GM19395 (cell line): ENCODE data around the gene CNGA3.

Experiments
- ATAC-seq: cut with Tn5 transposase; IDR thresholded peaks from one replicate; pipeline ENCODE4 v1.9.1; 2021; ENCODE audit warnings: mild to moderate bottlenecking, moderate library complexity; ENCODE audit not compliant: unreplicated experiment

The CNGA3 gene

DNA sequence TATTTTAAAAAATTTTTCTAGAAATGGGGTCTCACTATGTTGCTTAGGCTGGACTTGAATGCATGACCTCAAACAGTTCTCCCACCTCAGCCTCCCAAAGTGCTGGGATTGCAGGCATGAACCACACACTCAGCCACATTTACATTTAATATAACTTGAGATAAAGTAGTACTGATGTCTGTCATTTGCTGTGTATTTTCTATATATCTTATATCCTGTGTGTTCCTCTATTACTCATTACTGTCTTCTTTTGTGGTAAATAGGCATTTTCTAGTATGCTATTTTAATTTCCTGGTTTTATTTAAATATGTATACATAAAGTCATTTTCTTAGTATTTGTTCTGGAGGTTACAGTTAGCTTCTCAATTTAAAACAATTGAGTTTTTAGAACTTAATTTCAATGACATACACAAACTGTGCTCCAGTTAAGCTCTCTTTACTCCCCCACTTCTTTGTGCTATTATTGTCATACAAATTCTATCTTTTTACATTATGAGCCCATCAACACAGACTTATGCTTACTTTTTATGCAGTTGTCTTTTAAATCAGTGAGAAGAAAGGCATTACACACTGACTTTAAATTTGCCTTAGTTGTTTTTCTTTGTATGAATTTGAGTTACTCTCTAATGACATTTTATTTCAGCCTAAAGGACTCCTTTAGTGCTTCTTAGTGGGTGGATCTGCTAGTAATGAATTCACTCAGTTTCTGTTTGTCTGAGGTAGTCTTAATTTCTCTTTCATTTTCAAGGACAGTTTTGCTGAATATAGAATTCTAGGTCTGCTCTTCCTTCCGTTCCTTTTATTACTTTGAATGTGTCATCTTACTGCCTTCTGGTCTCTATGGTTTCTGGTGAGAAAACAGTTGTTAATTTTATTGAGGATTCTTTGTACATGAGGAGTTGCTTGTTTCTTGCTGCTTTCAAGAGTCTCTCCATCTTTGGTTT, 92.2 kb downstream of the CNGA3 start:
- ATAC-seq: peak; percentile 98

DNA sequence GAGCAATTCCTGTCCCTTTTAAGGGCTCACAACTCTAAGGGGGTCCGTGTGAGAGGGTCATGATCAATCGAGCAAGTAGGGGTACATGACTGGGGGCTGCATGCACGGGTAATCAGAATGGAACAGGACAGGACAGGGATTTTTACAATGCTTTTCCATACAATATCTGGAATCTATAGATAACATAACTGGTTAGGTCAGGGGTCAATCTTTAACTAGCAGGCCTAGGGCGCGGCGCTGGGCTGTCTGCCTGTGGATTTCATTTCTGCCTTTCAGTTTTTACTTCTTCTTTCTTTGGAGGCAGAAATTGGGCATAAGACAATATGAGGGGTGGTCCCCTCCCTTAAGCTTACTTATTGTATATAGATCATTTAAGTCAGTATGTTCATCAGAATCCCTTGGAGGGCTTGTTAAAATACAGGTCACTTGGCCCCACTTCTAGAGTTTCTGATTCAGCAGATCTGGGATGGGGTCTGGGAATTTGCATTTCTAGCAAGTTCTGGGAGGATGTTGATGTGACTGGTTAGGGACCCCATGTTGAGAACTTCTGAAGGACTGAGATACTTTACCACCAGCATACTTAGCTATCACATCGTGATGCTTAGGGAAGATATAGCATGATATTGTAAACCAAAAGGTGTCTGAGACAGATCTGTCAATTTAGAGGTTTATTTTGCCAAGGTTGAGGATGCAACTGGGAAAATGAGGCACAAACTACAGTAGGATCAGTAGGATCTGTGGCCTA, 95.6 kb downstream of the CNGA3 start:
- ATAC-seq: no peak

DNA sequence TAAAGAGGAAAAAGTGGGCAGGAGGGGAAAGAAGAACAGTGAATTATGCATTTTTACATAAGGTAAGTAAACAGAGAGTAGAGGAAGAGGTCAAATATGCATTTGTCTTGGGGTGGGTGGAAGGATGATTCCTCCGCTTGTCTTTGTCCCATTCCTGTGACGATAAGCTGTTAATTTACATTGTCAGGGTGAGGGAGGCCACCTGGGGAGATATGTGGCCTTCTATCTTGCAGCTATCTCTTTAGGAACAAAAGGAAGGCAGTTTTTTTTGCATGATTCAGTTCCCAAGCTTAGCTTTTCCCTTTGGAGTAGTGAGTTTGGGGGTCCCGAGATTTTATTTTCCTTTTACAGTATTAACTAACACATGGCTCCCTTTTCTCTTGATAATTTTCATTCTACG, 96.2 kb downstream of the CNGA3 start:
- ATAC-seq: no peak

DNA sequence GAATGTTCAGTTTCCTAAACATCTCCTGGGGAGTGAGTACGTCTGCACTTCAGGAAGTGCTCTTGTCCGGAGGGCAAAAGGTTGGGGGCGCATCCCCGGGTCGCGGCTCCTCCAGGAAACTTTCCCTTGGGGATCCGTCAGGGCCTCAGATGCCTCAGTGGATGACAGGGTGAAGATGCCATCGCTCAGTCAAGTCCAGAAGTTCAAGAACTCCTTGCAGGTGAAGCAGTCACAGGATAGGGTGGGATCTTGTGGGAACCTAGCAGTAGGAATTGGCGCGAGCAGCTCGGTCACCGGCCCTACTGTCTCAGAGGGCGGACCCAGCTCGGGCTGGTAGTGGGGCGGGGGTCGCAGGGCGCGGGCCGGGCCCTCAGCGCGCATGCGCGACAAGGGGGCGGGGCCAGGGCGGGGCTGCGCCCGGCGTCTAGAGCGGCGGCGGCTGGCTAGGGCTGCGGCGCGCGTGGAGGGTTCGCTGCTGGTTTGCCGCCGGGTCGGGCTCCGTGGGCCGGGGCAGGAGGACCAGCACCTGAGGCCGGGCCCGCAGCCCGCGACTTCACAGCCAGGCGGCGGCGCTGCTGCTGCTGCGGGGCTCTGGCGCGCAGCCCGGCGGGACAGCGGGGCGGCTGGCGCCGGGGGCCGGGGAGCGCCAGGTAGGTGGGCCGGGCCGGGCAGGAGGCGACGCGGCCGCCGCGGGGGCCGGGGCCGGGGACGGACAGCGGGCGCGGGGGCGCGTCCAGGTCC, 98.3 kb downstream of the CNGA3 start, which contains the start of gene INPP4A:
Gene INPP4A (plus strand): TSS at position 423 of the 741 bp plus-strand sequence. CDS start 75,191 bp downstream, outside the sequence.
- peak; percentile 73 for ATAC-seq

DNA sequence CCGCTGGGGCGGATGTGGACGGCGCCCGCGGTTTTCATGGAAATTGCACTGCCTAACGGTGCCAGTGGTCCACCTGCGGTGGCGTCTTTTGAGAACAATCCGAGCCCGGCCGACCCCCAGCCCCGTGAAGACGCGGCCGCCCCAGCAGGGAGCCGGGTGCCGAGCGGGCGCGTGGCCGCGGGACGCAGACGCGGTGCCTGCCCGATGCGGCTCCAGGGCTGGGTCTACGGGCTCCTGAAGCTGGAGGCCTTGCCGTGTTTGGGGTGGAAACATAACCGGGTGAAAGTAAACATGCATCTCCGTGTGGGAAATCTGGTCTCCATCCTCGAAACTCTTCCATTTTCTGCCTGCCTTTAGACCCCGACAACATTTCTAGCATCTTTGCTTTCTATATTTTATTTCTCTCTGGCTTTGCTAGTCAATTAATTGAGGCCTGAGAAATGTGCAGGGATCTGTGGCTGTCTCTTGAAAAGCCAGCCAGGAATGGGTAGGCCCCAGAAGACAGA, 99.0 kb downstream of the CNGA3 start:
- ATAC-seq: peak; percentile 39

GRCh38 chr2:98445683-98446581, 99.7 kb downstream of the CNGA3 start:
- ATAC-seq: no peak

DNA sequence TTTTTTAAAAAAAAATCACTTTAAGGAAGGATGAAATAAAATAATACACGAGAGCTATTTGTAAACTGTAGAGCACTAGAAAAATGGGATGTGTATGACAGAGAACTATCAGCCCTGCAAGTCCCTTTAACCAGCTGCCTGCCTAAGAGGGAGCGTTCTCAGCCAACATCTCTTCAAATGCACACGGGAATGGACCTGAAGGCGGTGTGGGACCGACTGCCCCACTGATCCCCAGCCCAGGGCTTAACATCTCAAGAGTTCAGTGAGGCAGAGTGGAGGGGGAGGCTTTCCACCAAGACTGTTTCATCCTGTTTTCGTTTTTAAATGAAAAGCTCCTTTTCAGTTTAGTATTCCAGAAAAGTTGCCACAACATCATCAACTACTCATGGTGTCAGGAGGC, 100.6 kb downstream of the CNGA3 start:
- no peak for ATAC-seq
